HEK293 (cell line): ENCODE results near the gene ZNF785.
A peak's percentile ranks its signal among the peaks of the same experiment; 100 is the strongest.

Source experiments
- GFI1B ChIP-seq: fragments of 450-650 bp; formaldehyde crosslinking; IDR thresholded peaks from 2 replicates; pipeline ENCODE4 v1.5.1; 2016; ENCODE audit warnings: missing biosample characterization, missing genetic modification characterization
- KLF7 ChIP-seq: fragments of 450-650 bp; formaldehyde crosslinking; IDR thresholded peaks from 2 replicates; pipeline ENCODE4 v1.5.1; 2016; ENCODE audit warnings: missing biosample characterization, missing genetic modification characterization, borderline replicate concordance
- MEIS1 ChIP-seq: sonication (generic); formaldehyde crosslinking; IDR thresholded peaks from 2 replicates; pipeline ENCODE4 v1.8.1; 2022; ENCODE audit warnings: missing genetic modification reagents, mild to moderate bottlenecking, borderline replicate concordance
- PRDM4 ChIP-seq: fragments of 450-650 bp; formaldehyde crosslinking; IDR thresholded peaks from 2 replicates; pipeline ENCODE4 v1.5.1; 2017; ENCODE audit warnings: missing biosample characterization, missing genetic modification characterization
- REST ChIP-seq: fragments of 450-650 bp; formaldehyde crosslinking; IDR thresholded peaks from 2 replicates; pipeline ENCODE4 v1.5.1; 2016; ENCODE audit warnings: missing biosample characterization, missing genetic modification characterization
- YY1 ChIP-seq: fragments of 450-650 bp; formaldehyde crosslinking; IDR thresholded peaks from 2 replicates; pipeline ENCODE4 v1.5.1; 2018; ENCODE audit warnings: missing biosample characterization, missing genetic modification characterization
- ZBTB21 ChIP-seq: fragments of 450-650 bp; formaldehyde crosslinking; IDR thresholded peaks from 2 replicates; pipeline ENCODE4 v1.5.1; 2017; ENCODE audit warnings: missing biosample characterization, missing genetic modification characterization
- ZBTB8A ChIP-seq: fragments of 450-650 bp; formaldehyde crosslinking; IDR thresholded peaks from 2 replicates; pipeline ENCODE4 v1.5.1; 2016; ENCODE audit warnings: missing biosample characterization, missing genetic modification characterization
- ZIC2 ChIP-seq: fragments of 450-650 bp; formaldehyde crosslinking; IDR thresholded peaks from 2 replicates; pipeline ENCODE4 v1.5.1; 2016; ENCODE audit warnings: missing biosample characterization, missing genetic modification characterization
- ZNF112 ChIP-seq: fragments of 450-650 bp; formaldehyde crosslinking; IDR thresholded peaks from 2 replicates; pipeline ENCODE4 v1.5.0; 2017; ENCODE audit warnings: missing biosample characterization, missing genetic modification characterization
- ZNF121 ChIP-seq: fragments of 450-650 bp; formaldehyde crosslinking; IDR thresholded peaks from 2 replicates; pipeline ENCODE4 v1.5.1; 2016; ENCODE audit warnings: missing biosample characterization, missing genetic modification characterization
- ZNF140 ChIP-seq: fragments of 450-650 bp; formaldehyde crosslinking; IDR thresholded peaks from 2 replicates; pipeline ENCODE4 v1.5.1; 2016; ENCODE audit warnings: missing biosample characterization, missing genetic modification characterization
- ZNF157 ChIP-seq: fragments of 450-650 bp; formaldehyde crosslinking; IDR thresholded peaks from 2 replicates; pipeline ENCODE4 v1.5.1; 2016; ENCODE audit warnings: missing biosample characterization, missing genetic modification characterization
- ZNF184 ChIP-seq: fragments of 450-650 bp; IDR thresholded peaks from 2 replicates; pipeline ENCODE4 v1.5.1; 2018; ENCODE audit warnings: missing biosample characterization, mild to moderate bottlenecking, missing genetic modification characterization
- ZNF221 ChIP-seq: fragments of 450-650 bp; formaldehyde crosslinking; IDR thresholded peaks from 2 replicates; pipeline ENCODE4 v1.5.1; 2017; ENCODE audit warnings: missing biosample characterization, missing genetic modification characterization, borderline replicate concordance
- ZNF391 ChIP-seq: fragments of 450-650 bp; formaldehyde crosslinking; IDR thresholded peaks from 2 replicates; pipeline ENCODE4 v1.5.1; 2016; ENCODE audit warnings: low read depth, missing biosample characterization, missing genetic modification characterization, borderline replicate concordance
- ZNF513 ChIP-seq: fragments of 450-650 bp; IDR thresholded peaks from 2 replicates; pipeline ENCODE4 v1.5.1; 2018; ENCODE audit warnings: missing biosample characterization, missing genetic modification characterization
- ZNF660 ChIP-seq: fragments of 450-650 bp; IDR thresholded peaks from 2 replicates; pipeline ENCODE4 v1.5.1; 2018; ENCODE audit warnings: missing biosample characterization, mild to moderate bottlenecking, missing genetic modification characterization
- ZNF768 ChIP-seq: fragments of 450-650 bp; formaldehyde crosslinking; IDR thresholded peaks from 2 replicates; pipeline ENCODE4 v1.5.1; 2018; ENCODE audit warnings: missing biosample characterization, mild to moderate bottlenecking, missing genetic modification characterization
- ZNF777 ChIP-seq: fragments of 450-650 bp; formaldehyde crosslinking; IDR thresholded peaks from 2 replicates; pipeline ENCODE4 v1.5.1; 2017; ENCODE audit warnings: missing biosample characterization, missing genetic modification characterization, borderline replicate concordance
- ZNF837 ChIP-seq: fragments of 450-650 bp; formaldehyde crosslinking; IDR thresholded peaks from 2 replicates; pipeline ENCODE4 v1.5.1; 2016; ENCODE audit warnings: missing biosample characterization, missing genetic modification characterization
- ZSCAN4 ChIP-seq: fragments of 450-650 bp; formaldehyde crosslinking; IDR thresholded peaks from 2 replicates; pipeline ENCODE4 v1.5.1; 2017; ENCODE audit warnings: missing biosample characterization, missing genetic modification characterization
- ZXDB ChIP-seq: fragments of 450-650 bp; formaldehyde crosslinking; IDR thresholded peaks from 2 replicates; pipeline ENCODE4 v1.5.1; 2016; ENCODE audit warnings: missing biosample characterization, missing genetic modification characterization
- TF ChIP-seq, protein P1 (sequence below): fragments of 450-650 bp; formaldehyde crosslinking; IDR thresholded peaks from 2 replicates; pipeline ENCODE4 v1.5.1; 2016; ENCODE audit warnings: missing biosample characterization, missing genetic modification characterization
- TF ChIP-seq, protein P2 (sequence below): fragments of 450-650 bp; formaldehyde crosslinking; IDR thresholded peaks from 2 replicates; pipeline ENCODE4 v1.5.1; 2016; ENCODE audit warnings: missing biosample characterization, missing genetic modification characterization
- TF ChIP-seq, protein P3 (sequence below): fragments of 450-650 bp; formaldehyde crosslinking; IDR thresholded peaks from 2 replicates; pipeline ENCODE4 v1.5.1; 2016; ENCODE audit warnings: missing biosample characterization, missing genetic modification characterization

The ZNF785 gene

GRCh38 chr16:30609926-30610839 lies 24.7 kb upstream of the ZNF785 start, which contains the start of gene ZNF689 (continued):
- TF ChIP-seq ZNF777 (peak; percentile 86), ZNF221 (tag by site-specific recombination) (no peak), GFI1B (tag by site-specific recombination) (no peak), ZNF768 (tag by site-specific recombination) (0 out of 2 replicates have a peak, but pooled peaks have one; percentile 25), ZNF513 (tag by site-specific recombination) (peak; percentile 53; the same call in 1 of the 2 replicates), ZNF157 (tag by site-specific recombination) (peak; percentile 26), PRDM4 (tag by site-specific recombination) (peak; percentile 53; the same call in 1 of the 2 replicates), ZXDB (tag by site-specific recombination) (peak; percentile 95), ZBTB8A (tag by site-specific recombination) (peak; percentile 66), KLF7 (0 out of 2 replicates have a peak, but pooled peaks have one; percentile 31), REST (tag by site-specific recombination) (peak; percentile 81), ZBTB21 (tag by site-specific recombination) (peak; percentile 44; the same call in 1 of the 2 replicates), ZNF391 (peak; percentile 72; the same call in 1 of the 2 replicates), ZNF140 (tag by site-specific recombination) (no peak), YY1 (tag by site-specific recombination) (peak; percentile 100), ZNF660 (tag by site-specific recombination) (peak; percentile 75), ZSCAN4 (peak; percentile 17), ZNF184 (tag by site-specific recombination) (peak; percentile 8; the same call in 1 of the 2 replicates), ZIC2 (tag by site-specific recombination) (no peak; the same call in 1 of the 2 replicates), ZNF121 (tag by site-specific recombination) (peak; percentile 51; the same call in 1 of the 2 replicates), ZNF112 (no peak), MEIS1 (CRISPR knock-in tag) (no peak), ZNF837 (no peak)
- TF ChIP-seq, protein P1, sequence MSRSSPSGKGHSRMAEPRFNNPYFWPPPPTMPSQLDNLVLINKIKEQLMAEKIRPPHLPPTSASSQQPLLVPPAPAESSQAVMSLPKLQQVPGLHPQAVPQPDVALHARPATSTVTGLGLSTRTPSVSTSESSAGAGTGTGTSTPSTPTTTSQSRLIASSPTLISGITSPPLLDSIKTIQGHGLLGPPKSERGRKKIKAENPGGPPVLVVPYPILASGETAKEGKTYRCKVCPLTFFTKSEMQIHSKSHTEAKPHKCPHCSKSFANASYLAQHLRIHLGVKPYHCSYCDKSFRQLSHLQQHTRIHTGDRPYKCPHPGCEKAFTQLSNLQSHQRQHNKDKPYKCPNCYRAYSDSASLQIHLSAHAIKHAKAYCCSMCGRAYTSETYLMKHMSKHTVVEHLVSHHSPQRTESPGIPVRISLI (tag by site-specific recombination) = peak; percentile 100
- TF ChIP-seq, protein P2, sequence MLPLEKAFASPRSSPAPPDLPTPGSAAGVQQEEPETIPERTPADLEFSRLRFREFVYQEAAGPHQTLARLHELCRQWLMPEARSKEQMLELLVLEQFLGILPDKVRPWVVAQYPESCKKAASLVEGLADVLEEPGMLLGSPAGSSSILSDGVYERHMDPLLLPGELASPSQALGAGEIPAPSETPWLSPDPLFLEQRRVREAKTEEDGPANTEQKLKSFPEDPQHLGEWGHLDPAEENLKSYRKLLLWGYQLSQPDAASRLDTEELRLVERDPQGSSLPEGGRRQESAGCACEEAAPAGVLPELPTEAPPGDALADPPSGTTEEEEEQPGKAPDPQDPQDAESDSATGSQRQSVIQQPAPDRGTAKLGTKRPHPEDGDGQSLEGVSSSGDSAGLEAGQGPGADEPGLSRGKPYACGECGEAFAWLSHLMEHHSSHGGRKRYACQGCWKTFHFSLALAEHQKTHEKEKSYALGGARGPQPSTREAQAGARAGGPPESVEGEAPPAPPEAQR (tag by site-specific recombination) = 0 out of 2 replicates have a peak, but pooled peaks have one; percentile 10
- TF ChIP-seq, protein P3, sequence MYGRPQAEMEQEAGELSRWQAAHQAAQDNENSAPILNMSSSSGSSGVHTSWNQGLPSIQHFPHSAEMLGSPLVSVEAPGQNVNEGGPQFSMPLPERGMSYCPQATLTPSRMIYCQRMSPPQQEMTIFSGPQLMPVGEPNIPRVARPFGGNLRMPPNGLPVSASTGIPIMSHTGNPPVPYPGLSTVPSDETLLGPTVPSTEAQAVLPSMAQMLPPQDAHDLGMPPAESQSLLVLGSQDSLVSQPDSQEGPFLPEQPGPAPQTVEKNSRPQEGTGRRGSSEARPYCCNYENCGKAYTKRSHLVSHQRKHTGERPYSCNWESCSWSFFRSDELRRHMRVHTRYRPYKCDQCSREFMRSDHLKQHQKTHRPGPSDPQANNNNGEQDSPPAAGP (tag by site-specific recombination) = peak; percentile 42
